Measurements from ENCODE around the gene COL11A2. TPM values are rescaled to one million over a fixed set of nuclear protein-coding genes. Genes with fewer than 3 reads are reported as not detected.

COL11A2 gene
- total RNA-seq, 1 experiment from 2014 or later, result 3.7 TPM

DNA sequence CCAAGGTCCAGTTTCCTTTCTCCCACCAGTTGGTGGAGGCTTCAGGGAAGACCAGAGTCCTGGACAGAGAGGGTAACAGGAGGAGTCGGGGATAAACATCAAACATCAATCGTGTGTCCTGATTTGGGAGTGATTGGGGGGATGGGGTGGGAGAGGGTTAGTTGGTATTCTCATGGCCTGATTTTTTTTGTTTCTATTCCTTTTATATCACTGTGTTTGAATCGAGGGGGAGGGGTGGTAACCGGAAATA is 11.8 kb upstream of the COL11A2 start:
- no peak for ATAC-seq

More for the DNA sequence above, 11.8 kb upstream of the COL11A2 start:
- ChIA-PET POLR2A (interaction anchor here (1.0 to 2.0 kb wide), 2 partner anchors 39 to 232 kb away, joined by 4 to 8 read pairs; no protein-coding TSS in a partner anchor), CTCF (interaction anchor here (0.6 to 2.4 kb wide), 5 partner anchors 9 to 83 kb away, joined by 3 to 31 read pairs (median 5); no protein-coding TSS in a partner anchor)
- no peaks in the 10 kb centered on the region for H3K9me3 Mint-ChIP-seq
- peaks cover 27% of the 10 kb centered on the region for H3K36me3 Mint-ChIP-seq
- peaks cover 51% of the 10 kb centered on the region for H3K4me1 Mint-ChIP-seq
- DNase-seq (ENCODE audit: low spot score), result no peak
- peak overlapping the region; percentile 51 for H3K4me3 Mint-ChIP-seq
- TF ChIP-seq, protein P1, sequence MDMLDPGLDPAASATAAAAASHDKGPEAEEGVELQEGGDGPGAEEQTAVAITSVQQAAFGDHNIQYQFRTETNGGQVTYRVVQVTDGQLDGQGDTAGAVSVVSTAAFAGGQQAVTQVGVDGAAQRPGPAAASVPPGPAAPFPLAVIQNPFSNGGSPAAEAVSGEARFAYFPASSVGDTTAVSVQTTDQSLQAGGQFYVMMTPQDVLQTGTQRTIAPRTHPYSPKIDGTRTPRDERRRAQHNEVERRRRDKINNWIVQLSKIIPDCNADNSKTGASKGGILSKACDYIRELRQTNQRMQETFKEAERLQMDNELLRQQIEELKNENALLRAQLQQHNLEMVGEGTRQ (CRISPR knock-in tag; IDR thresholded peaks at IDR 0.05), result no peak
- TF ChIP-seq GRHL2 (CRISPR knock-in tag; IDR thresholded peaks at IDR 0.05; ENCODE audit: insufficient replicate concordance, severe bottlenecking), result no peak
- TF ChIP-seq SMAD3 (CRISPR knock-in tag; IDR thresholded peaks at IDR 0.05; ENCODE audit: borderline replicate concordance), result no peak
- no peak for TF ChIP-seq SP1 (CRISPR knock-in tag; conservative IDR thresholded peaks at IDR 0.05)
- TF ChIP-seq, protein P2, sequence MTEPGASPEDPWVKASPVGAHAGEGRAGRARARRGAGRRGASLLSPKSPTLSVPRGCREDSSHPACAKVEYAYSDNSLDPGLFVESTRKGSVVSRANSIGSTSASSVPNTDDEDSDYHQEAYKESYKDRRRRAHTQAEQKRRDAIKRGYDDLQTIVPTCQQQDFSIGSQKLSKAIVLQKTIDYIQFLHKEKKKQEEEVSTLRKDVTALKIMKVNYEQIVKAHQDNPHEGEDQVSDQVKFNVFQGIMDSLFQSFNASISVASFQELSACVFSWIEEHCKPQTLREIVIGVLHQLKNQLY (CRISPR knock-in tag; IDR thresholded peaks at IDR 0.05), result no peak
- no peak for TF ChIP-seq FOXP1 (CRISPR knock-in tag; IDR thresholded peaks at IDR 0.05; ENCODE audit: borderline replicate concordance)
- no peak for TF ChIP-seq ATF3 (CRISPR knock-in tag; conservative IDR thresholded peaks at IDR 0.05)
- no peak for TF ChIP-seq ZNF317 (CRISPR knock-in tag; IDR thresholded peaks at IDR 0.05; ENCODE audit: borderline replicate concordance, low read depth)
- TF ChIP-seq AR (CRISPR knock-in tag; IDR thresholded peaks at IDR 0.05), result no peak
- no peak for TF ChIP-seq ZNF138 (CRISPR knock-in tag; conservative IDR thresholded peaks at IDR 0.05)
- no peak for TF ChIP-seq CREM (CRISPR knock-in tag; IDR thresholded peaks at IDR 0.05)
- TF ChIP-seq FOXK1 (CRISPR knock-in tag; IDR thresholded peaks at IDR 0.05), result no peak
- TF ChIP-seq ZNF425 (CRISPR knock-in tag; conservative IDR thresholded peaks at IDR 0.05), result no peak
- TF ChIP-seq, protein P3, sequence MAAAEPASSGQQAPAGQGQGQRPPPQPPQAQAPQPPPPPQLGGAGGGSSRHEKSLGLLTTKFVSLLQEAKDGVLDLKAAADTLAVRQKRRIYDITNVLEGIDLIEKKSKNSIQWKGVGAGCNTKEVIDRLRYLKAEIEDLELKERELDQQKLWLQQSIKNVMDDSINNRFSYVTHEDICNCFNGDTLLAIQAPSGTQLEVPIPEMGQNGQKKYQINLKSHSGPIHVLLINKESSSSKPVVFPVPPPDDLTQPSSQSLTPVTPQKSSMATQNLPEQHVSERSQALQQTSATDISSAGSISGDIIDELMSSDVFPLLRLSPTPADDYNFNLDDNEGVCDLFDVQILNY (CRISPR knock-in tag; IDR thresholded peaks at IDR 0.05), result no peak
- no peak for TF ChIP-seq ZNF121 (CRISPR knock-in tag; IDR thresholded peaks at IDR 0.05)
- TF ChIP-seq CREB1 (CRISPR knock-in tag; IDR thresholded peaks at IDR 0.05), result no peak
- no peak overlapping the region; the same call in 1 of the 2 replicates for H3K27ac Mint-ChIP-seq
- peaks cover 28% of the 10 kb centered on the region for H3K27me3 Mint-ChIP-seq (ENCODE audit: low read depth)
